ENCODE data around the gene OCRL.

- TF ChIP-seq EZH2 (IDR thresholded peaks at IDR 0.05; ENCODE audit: low read depth) (no peak), CTCF (conservative IDR thresholded peaks at IDR 0.05) (no peak)
Measured at GRCh38 chrX:129565046-129565650, 25.1 kb downstream of the OCRL start.
